ENCODE results near the gene FUNDC2. TPM values are rescaled to one million over a fixed set of nuclear protein-coding genes. Genes with fewer than 3 reads are reported as not detected.
A peak's percentile ranks its signal among the peaks of the same experiment; 100 is the strongest.

Gene FUNDC2
- total RNA-seq, 1 experiment from 2014 or later, result 63.8 TPM

DNA sequence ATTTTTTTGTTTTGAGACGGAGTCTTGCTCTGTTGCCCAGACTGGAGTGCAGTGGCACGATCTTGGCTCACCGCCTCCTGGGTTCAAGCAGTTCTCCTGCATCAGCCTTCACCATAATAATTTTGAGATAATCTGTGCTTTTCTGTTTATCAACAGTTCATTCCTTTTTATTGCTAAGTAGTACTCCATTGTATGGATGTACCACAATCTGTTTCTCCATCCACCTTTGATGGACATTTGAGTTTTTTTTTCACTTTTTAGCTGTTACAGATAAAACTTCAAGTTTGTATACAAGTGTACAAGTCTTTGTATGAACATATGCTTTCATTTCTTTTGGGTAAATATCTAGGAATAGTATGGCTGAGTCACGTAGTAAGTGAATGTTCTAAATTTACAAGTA is 9.0 kb downstream of the FUNDC2 start:
- H3K27ac ChIP-seq, result no peak overlapping the region
- H3K27me3 ChIP-seq (replicated peaks), result no peaks in the 10 kb centered on the region
- H3K4me1 ChIP-seq (replicated peaks), result no peaks in the 10 kb centered on the region
- no peak overlapping the region for H3K4me3 ChIP-seq
- DNase-seq (ENCODE audit: low read depth in 1 of 2, low spot score in 2 of 2), result no peak
- 0 out of 2 replicates have a peak, but pooled peaks cover 9% of the 10 kb centered on the region for H3K36me3 ChIP-seq
- no peaks in the 10 kb centered on the region for H3K9me3 ChIP-seq (replicated peaks)

DNA sequence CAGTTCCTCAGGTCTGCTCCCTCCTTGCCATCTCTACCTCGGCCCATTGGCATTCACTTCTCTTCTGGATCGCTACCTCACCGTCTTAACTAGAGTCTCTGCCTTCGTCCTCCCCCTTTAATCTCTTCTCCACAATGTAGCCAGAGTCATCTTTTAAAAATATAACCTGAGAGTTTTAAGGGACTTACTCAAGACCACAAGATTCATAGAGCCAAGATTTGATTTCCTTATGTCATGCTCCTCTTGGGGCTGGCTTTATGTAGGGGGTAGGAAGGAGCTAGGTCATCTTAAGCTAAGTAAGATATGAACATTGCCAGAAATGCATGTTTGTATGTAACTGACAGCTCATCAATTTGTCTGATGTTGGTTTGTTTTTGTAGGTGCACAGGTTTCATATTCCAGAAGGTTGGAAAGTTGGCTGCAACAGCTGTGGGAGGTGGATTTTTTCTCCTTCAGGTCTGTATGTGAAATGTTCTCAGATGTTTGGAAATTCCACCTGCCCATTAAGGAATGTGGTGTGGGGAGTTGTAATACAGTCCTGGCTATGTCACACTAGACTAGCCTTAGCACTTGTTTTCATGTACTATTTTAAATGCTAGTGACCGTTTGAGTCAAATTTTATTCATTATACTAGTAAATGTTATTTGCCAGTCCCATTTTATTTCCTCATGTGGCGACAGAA is 19.6 kb downstream of the FUNDC2 start:
- H3K27me3 ChIP-seq (replicated peaks), result no peaks in the 10 kb centered on the region
- no peaks in the 10 kb centered on the region for H3K36me3 ChIP-seq
- H3K4me1 ChIP-seq (replicated peaks), result no peaks in the 10 kb centered on the region
- H3K27ac ChIP-seq, result no peak overlapping the region
- DNase-seq (ENCODE audit: low read depth in 1 of 2, low spot score in 2 of 2), result no peak
- no peak overlapping the region for H3K4me3 ChIP-seq
- H3K9me3 ChIP-seq (replicated peaks), result no peaks in the 10 kb centered on the region

DNA sequence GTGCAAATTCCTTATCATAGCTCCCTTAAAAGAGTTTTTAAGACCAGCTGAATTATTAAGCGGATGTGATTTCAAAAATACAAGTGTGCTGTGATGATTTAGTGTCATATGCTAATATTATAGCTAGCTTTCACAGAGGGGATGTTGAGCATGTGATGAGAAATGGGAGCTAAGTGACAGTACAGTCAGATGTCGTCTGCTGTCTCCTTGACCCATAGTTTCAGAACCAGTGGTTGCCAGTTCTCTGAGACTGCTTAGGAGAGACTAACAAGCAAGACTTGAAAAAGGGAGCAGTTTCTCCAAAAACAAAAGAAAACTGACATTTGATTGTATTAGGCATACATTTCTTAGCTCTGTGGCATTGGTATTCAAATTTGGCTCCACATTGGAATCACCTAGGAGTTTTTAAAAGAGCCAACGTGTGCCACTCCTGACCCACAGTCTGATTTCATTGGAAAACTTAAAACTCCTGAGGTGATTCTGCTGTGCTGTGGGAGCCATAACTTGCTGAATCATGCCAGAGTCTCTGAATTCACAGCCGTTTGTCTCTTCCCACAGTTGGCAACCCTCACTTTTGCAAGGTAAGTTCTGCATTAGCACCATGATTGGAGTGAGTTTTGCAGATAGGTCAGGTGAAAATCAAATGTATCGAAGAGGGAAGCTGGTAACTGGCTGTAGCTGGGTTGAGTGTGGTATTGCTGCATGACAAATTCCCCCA is 20.3 kb downstream of the FUNDC2 start:
- Histone ChIP-seq H3K4me3 (no peak overlapping the region), H3K36me3 (no peaks in the 10 kb centered on the region), H3K4me1 (replicated peaks) (no peaks in the 10 kb centered on the region), H3K27me3 (replicated peaks) (no peaks in the 10 kb centered on the region), H3K9me3 (replicated peaks) (no peaks in the 10 kb centered on the region), H3K27ac (no peak overlapping the region)
- DNase-seq (ENCODE audit: low read depth in 1 of 2, low spot score in 2 of 2), result no peak

DNA sequence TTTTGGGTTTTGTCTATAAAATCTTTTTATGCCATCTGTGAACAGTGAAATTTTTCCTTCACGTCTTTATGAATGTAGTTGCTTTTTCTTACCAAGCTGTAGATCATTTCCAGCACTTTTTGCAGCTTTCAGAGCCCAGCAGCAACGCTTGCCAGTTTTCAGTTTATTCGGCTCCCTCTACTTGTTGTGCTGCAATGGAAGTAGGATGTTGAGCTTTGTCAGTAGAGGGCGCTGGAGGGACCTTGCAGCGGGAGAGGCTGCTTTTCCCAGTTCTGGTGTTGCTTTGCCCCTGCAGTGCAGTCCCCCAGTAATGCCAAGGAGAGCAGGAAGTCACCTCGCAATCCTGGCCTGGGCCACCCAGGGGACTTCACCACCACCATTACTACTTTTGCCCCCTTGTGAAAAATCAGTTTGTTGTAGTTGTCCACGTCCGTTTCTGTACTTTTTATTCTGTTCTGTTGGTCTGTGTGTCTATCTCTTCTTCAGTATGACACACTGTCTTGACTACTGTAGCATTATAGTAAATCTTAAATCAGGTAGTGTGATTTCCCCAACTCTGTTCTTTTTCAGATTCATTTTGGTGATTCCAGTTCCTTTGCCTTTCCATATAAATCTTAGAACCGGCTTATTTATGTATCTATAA is 22.5 kb downstream of the FUNDC2 start:
- H3K4me3 ChIP-seq, result no peak overlapping the region
- peak; percentile 14 to 43 for DNase-seq (ENCODE audit: low read depth in 1 of 2, low spot score in 2 of 2)
- no peak overlapping the region for H3K27ac ChIP-seq
- H3K36me3 ChIP-seq, result no peaks in the 10 kb centered on the region
- no peaks in the 10 kb centered on the region for H3K9me3 ChIP-seq (replicated peaks)
- no peaks in the 10 kb centered on the region for H3K4me1 ChIP-seq (replicated peaks)
- no peaks in the 10 kb centered on the region for H3K27me3 ChIP-seq (replicated peaks)

DNA sequence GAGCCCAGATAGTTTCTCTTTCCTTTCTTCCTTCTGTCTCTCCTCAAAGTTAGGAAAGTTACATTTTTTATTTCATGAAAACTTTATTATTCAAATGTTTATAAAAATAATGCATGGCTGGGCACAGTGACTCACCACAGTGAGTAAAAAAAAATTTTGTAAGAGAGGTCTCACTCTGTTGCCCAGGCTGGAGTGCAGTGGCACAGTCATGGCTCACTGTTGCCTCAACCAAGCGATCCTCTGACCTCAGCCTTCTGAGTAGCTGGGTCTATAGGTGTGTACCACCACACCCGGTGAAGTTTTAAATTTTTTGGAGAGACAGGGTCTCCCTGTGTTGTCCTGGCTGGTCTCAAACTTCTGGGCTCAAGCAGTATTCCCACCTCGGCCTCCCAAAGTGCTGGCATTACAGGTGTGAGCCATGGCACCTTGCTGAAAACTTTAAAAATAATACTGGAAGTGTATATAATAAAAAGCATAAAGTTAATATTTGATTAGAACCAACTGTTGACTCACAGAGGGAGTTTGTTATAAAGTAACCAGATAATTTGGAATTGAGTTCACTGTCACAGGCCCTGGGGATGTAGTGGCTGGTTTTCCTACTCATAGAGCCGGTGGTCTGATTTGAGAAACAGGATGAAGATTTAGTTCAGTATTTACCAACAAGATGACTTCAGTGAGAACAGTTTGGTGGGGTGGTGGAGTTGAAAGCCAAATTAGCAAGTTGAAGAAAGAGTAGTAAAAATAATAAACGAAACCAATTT is 26.3 kb downstream of the FUNDC2 start:
- Histone ChIP-seq H3K4me1 (replicated peaks) (no peaks in the 10 kb centered on the region), H3K4me3 (no peak overlapping the region), H3K9me3 (replicated peaks) (no peaks in the 10 kb centered on the region), H3K27ac (no peak overlapping the region), H3K36me3 (no peaks in the 10 kb centered on the region; the same call in 1 of the 2 replicates), H3K27me3 (replicated peaks) (no peaks in the 10 kb centered on the region)
- no peak for DNase-seq (ENCODE audit: low read depth in 1 of 2, low spot score in 2 of 2)

DNA sequence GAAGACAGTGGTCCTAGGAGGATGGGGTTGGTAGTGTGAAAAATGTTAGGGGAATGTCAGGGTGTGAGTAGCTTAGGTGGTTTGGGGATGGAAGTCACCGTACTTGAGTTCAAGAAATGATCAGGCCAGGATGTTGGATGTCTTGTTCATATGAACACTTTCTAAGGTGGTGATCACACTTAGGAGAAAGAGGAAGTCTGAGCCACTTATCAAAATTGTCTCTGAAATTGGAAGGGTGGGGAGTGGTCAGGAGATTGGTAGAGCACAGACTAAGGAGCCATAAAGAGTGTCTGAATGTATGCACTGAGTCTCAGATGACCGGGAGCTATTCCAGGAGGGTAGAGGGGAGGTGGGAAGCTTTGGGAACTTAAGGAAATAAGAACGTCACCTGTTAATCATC is 27.0 kb downstream of the FUNDC2 start:
- Histone ChIP-seq H3K36me3 (no peaks in the 10 kb centered on the region; the same call in 1 of the 2 replicates), H3K4me1 (replicated peaks) (no peaks in the 10 kb centered on the region), H3K4me3 (no peak overlapping the region), H3K27me3 (replicated peaks) (no peaks in the 10 kb centered on the region), H3K27ac (no peak overlapping the region), H3K9me3 (replicated peaks) (no peaks in the 10 kb centered on the region)
- no peak for DNase-seq (ENCODE audit: low read depth in 1 of 2, low spot score in 2 of 2)

DNA sequence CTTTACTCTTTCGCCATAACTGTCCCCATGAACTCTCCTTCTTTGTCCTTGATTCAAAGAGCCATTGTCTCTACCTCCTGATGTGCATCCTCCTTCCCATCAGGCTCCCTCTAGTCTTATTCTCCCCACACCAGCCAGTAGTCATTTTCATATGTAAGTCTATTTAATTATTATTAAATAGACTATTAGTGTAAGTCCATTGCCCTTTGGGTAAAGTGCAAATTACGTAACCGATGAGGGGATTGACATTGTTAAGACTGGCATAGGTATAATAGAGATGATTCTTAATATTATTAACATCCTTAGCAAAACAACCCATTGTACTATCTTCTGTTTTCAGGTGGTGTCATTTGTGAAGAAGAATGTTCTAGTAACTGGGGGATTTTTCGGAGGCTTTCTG is 27.6 kb downstream of the FUNDC2 start:
- no peak for DNase-seq (ENCODE audit: low read depth in 1 of 2, low spot score in 2 of 2)
- H3K27ac ChIP-seq, result no peak overlapping the region
- H3K9me3 ChIP-seq (replicated peaks), result no peaks in the 10 kb centered on the region
- no peaks in the 10 kb centered on the region; the same call in 1 of the 2 replicates for H3K36me3 ChIP-seq
- H3K27me3 ChIP-seq (replicated peaks), result no peaks in the 10 kb centered on the region
- H3K4me1 ChIP-seq (replicated peaks), result no peaks in the 10 kb centered on the region
- no peak overlapping the region for H3K4me3 ChIP-seq

DNA sequence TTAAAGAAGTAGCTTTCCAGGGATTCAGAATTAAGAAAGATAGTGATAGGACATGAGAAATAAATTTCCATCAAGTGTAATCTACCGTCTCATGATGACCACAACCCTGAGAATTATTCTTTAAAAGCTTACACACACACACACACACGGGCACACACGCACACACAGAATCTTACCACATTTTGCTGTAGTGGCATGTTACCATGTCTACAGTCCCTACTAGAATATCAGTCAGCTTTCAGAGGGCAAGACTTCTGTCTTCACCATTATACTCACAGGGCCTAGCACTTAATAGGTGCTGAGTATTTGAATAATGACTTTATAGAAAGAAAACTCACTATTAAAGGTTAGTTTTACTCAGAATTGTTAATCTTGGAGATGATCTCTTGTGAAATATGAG is 28.9 kb downstream of the FUNDC2 start:
- H3K4me1 ChIP-seq (replicated peaks), result no peaks in the 10 kb centered on the region
- no peak for DNase-seq (ENCODE audit: low read depth in 1 of 2, low spot score in 2 of 2)
- no peaks in the 10 kb centered on the region for H3K27me3 ChIP-seq (replicated peaks)
- peaks cover 5% of the 10 kb centered on the region for H3K36me3 ChIP-seq
- no peaks in the 10 kb centered on the region for H3K9me3 ChIP-seq (replicated peaks)
- no peak overlapping the region for H3K27ac ChIP-seq
- no peak overlapping the region for H3K4me3 ChIP-seq

DNA sequence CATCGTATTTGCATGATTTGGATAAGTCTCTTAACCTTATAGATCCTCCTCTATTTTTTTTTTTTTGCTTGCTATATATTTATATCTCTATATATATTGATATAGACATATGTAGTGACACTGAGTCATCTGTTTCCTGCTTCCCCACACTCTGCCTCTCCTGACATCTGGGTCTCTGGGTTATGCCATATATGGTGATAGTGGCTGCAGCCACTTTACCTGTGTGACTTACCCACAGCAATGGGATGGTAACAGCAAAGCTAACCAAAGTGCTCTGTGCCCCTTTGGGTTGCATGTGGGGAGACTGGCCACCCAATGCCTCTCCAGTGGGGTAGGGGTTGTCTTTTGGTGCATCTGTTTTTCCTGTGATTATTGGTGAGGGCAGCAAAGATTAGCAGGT is 29.8 kb downstream of the FUNDC2 start:
- H3K27me3 ChIP-seq (replicated peaks), result no peaks in the 10 kb centered on the region
- H3K4me3 ChIP-seq, result no peak overlapping the region
- no peak for DNase-seq (ENCODE audit: low read depth in 1 of 2, low spot score in 2 of 2)
- no peak overlapping the region for H3K27ac ChIP-seq
- H3K9me3 ChIP-seq (replicated peaks), result no peaks in the 10 kb centered on the region
- peaks cover 6% of the 10 kb centered on the region for H3K36me3 ChIP-seq
- H3K4me1 ChIP-seq (replicated peaks), result no peaks in the 10 kb centered on the region

DNA sequence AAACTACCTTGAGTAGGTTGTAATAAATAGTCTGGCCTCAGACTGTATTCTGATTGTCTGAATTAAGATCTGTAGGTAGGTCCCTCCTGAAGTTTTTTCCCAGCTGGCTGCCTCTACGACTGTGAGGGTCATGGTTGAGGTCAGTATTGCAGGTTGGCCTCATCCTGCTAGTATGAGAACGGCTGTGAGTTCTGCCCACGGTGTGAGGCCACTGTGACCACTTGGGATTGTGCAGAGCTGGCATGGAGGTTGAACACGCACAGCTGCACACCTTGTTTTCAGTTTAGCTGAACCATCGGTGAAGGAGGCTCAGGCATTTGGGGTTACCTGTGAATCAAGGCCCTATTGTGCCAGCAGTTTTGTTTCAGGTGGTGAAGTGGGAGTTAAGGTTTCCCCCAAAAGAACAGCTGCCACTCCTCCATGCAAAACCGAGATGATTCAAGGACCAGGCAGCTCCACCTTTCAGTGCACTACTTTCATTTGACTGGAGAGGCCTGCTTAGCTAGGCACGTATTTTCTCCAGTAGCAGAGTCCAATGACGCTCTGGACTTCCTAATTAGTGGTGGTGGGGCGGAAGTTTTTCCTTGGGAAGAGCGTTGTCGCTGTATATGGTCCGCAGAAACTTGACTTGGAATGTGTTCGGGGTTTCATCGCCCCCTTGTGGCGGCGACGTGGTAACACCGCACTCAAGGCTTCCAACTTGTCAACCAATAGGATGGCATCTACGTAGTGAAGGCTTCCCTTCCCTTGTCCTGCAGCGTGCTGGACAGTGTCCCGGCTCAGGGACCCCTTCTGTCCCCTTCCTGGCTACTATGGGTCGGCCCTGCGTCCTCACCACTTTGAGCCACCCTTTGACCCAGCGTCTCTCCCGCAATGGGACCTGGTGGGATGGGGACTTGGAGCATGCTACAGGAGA is 30.5 kb downstream of the FUNDC2 start:
- Histone ChIP-seq H3K27ac (no peak overlapping the region), H3K36me3 (peaks cover 6% of the 10 kb centered on the region), H3K27me3 (replicated peaks) (no peaks in the 10 kb centered on the region), H3K9me3 (replicated peaks) (no peaks in the 10 kb centered on the region), H3K4me3 (no peak overlapping the region), H3K4me1 (replicated peaks) (no peaks in the 10 kb centered on the region)
- DNase-seq (ENCODE audit: low read depth in 1 of 2, low spot score in 2 of 2), result peak; percentile 45 to 47

DNA sequence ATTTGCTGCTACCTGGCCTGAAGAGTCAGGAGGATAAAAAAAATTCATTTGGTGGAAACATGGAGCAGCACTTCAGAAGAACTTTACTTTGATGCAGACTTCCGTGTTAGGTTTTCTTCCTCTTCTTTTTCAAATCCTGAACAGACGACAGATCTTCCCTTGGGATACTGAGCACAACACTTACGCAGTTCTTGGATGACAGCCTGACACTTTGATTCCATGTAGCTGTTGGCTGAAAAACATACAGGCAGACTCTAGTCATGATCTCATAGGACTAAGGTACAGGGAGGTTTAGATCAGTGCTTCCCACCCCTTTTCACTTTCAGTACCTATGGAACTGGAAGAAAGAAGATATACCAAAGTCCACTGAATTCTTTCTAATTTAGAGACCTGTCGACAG is 35.1 kb downstream of the FUNDC2 start:
- H3K4me3 ChIP-seq, result no peak overlapping the region
- no peak overlapping the region for H3K27ac ChIP-seq
- H3K9me3 ChIP-seq (replicated peaks), result no peaks in the 10 kb centered on the region
- H3K4me1 ChIP-seq (replicated peaks), result peaks cover 15% of the 10 kb centered on the region
- H3K36me3 ChIP-seq, result peaks cover 6% of the 10 kb centered on the region
- H3K27me3 ChIP-seq (replicated peaks), result no peaks in the 10 kb centered on the region
- DNase-seq (ENCODE audit: low read depth in 1 of 2, low spot score in 2 of 2), result no peak

DNA sequence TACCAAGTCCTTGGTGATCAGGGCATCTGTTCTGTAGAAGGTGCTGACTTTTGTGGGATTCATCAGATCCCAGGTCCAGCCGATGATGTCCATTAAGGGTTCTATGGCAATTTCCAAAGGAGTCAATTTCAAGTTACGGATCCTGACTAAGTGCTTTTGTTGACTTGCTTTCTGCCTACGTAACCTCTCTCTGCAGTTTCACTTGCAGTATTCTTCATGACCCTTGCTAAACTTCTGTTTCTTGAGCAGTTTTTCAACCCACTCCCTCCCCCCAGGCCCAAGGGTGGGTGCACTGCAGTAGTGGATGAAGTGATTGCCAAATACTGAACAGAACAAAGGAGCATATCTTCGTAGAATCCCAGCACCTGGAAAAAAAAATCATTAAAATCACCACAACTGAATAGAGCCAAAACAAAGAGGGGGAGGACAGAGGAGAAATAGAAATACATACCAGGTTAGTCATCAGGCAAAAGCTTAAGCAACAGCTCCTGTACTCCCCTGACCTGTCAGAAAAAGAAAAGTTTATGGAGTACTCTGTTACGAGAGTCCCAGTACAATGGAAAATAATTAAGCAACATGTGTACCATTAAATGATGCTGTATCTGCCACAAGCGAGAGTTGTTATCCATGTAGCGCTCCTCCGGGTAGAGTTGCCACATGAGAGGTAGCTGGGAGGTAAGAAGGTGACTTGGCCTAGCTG is 38.5 kb downstream of the FUNDC2 start:
- H3K4me1 ChIP-seq (replicated peaks), result peaks cover 29% of the 10 kb centered on the region
- peaks cover 4% of the 10 kb centered on the region; the same call in 1 of the 2 replicates for H3K36me3 ChIP-seq
- peak in 1 of 2 experiments; percentile 14 for DNase-seq (ENCODE audit: low read depth in 1 of 2, low spot score in 2 of 2)
- no peaks in the 10 kb centered on the region for H3K27me3 ChIP-seq (replicated peaks)
- no peaks in the 10 kb centered on the region for H3K9me3 ChIP-seq (replicated peaks)
- no peak overlapping the region for H3K27ac ChIP-seq
- no peak overlapping the region for H3K4me3 ChIP-seq

Measured in SJSA1 (cell line).